Astrocyte (in vitro differentiated cells and primary cell): ENCODE measurements around the gene CELF2.

ENCODE experiments used
- CTCF ChIP-seq: IDR thresholded peaks from 2 replicates; pipeline ENCODE4 v1.5.1; 2011; ENCODE audit warnings: low read depth, mild to moderate bottlenecking, inconsistent platforms, low read length, moderate library complexity; ENCODE audit not compliant: insufficient read depth
- EZH2 ChIP-seq: IDR thresholded peaks from 2 replicates; pipeline ENCODE4 v1.6.1; 2012; ENCODE audit warnings: mild to moderate bottlenecking, low read length, inconsistent platforms; ENCODE audit not compliant: insufficient read depth

- TF ChIP-seq CTCF, result no peak
- TF ChIP-seq EZH2, result no peak
Measured at GRCh38 chr10:11255796-11256444, 238.2 kb downstream of the CELF2 start.
